Effector memory CD4-positive, alpha-beta T cell (primary cell): Measurements from ENCODE around the gene KIRREL3.

ENCODE experiments used
- DNase-seq, 3 donors: peaks; one replicate each; pipeline ENCODE4 v3.0.0-alpha.2; 2020
- H3K27ac ChIP-seq: 2 replicates; pipeline ENCODE4 v1.7.0; 2013; ENCODE audit warnings: mild to moderate bottlenecking, low read length, moderate library complexity; ENCODE audit not compliant: insufficient read depth, poor library complexity, severe bottlenecking
- H3K27me3 ChIP-seq: replicated peaks from 2 replicates; pipeline ENCODE4 v1.7.0; 2013; ENCODE audit warnings: mild to moderate bottlenecking, low read length; ENCODE audit not compliant: insufficient read depth, control insufficient read depth, poor library complexity, severe bottlenecking
- H3K36me3 ChIP-seq: 2 replicates; pipeline ENCODE4 v1.7.0; 2013; ENCODE audit warnings: mild to moderate bottlenecking, low read length, moderate library complexity; ENCODE audit not compliant: control insufficient read depth, insufficient read depth
- H3K4me1 ChIP-seq: 2 replicates; pipeline ENCODE4 v1.7.0; 2013; ENCODE audit warnings: low read length, mild to moderate bottlenecking; ENCODE audit not compliant: control insufficient read depth, insufficient read depth, poor library complexity, severe bottlenecking
- H3K4me3 ChIP-seq: 2 replicates; pipeline ENCODE4 v1.7.0; 2013; ENCODE audit warnings: low read length, low read depth, mild to moderate bottlenecking; ENCODE audit not compliant: insufficient read depth, poor library complexity, severe bottlenecking
- H3K9me3 ChIP-seq: 2 replicates; pipeline ENCODE4 v1.7.0; 2013; ENCODE audit warnings: mild to moderate bottlenecking, low read length, moderate library complexity; ENCODE audit not compliant: control insufficient read depth

Gene KIRREL3

DNA sequence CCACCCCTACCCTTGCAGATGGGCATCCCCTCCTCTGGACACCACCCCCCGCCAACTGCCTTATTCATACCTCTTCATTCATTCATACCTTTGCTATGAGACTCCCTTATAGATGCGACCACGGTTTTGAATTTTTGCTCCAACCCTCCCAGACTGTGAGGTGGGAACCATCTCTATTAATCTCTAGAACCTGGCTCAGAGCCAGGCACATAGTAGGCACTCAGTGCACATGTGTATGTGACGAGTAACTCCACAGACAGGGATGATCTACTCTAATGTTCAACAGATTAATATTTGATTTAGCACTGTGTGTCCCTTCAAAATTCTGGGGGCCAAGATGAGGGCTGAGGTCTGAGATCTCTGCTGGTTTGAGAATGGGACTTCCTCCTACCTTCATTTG lies 424.7 kb downstream of the KIRREL3 start:
- Histone ChIP-seq H3K4me1 (no peaks in the 10 kb centered on the region), H3K4me3 (no peak overlapping the region), H3K36me3 (no peaks in the 10 kb centered on the region), H3K27ac (no peak overlapping the region), H3K9me3 (no peaks in the 10 kb centered on the region), H3K27me3 (no peaks in the 10 kb centered on the region)
- DNase-seq: no peak

- Histone ChIP-seq H3K4me1 (no peaks in the 10 kb centered on the region), H3K4me3 (no peak overlapping the region), H3K27ac (no peak overlapping the region), H3K9me3 (no peaks in the 10 kb centered on the region), H3K36me3 (no peaks in the 10 kb centered on the region), H3K27me3 (no peaks in the 10 kb centered on the region)
- no peak for DNase-seq
Observed at GRCh38 chr11:126573325-126573978, 427.1 kb downstream of the KIRREL3 start.

DNA sequence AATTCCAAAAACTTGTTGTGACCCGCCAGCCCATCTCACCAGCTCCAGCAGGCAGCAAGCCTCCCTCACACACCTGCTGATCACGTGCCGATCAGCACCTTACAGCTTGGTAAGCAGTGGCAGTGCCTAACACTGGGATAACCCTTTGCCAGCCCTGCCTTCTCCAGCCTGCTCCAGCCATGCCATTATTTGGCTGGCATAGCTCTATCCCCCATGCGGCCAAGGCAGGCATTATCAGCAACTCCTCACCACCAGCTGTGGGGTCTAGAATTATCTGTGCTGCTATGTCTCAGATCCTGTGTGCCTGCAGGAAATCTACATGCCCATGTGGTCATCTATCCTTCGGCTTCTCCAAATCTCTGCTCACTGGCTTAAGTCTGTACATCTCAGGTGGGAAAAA lies 430.1 kb downstream of the KIRREL3 start:
- Histone ChIP-seq H3K4me1 (no peaks in the 10 kb centered on the region), H3K27me3 (no peaks in the 10 kb centered on the region), H3K27ac (no peak overlapping the region), H3K9me3 (no peaks in the 10 kb centered on the region), H3K36me3 (no peaks in the 10 kb centered on the region), H3K4me3 (no peak overlapping the region)
- no peak for DNase-seq

DNA sequence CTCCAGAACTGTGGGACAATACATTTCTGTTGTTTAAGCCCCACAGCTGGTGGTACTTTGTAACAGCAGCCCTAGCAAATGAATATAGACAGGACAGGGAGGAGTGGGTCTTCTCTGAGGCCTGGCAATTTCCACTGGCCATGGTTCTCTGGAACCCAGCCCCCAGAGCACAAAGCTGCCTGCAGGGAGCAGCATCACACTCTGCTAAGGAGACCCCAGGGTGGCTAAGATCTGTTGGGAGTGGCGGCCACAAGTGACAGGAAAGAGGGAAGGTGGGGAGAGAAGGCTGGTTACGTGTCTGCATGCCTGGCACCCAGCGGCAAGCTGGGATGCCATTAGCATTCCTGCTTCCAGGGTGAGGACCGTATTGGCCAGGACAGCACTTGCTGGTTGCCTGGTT lies 433.2 kb downstream of the KIRREL3 start:
- H3K27ac ChIP-seq: no peak overlapping the region
- H3K4me1 ChIP-seq: no peaks in the 10 kb centered on the region
- H3K9me3 ChIP-seq: no peaks in the 10 kb centered on the region
- H3K4me3 ChIP-seq: no peak overlapping the region
- no peaks in the 10 kb centered on the region for H3K27me3 ChIP-seq
- no peaks in the 10 kb centered on the region for H3K36me3 ChIP-seq
- DNase-seq: no peak

DNA sequence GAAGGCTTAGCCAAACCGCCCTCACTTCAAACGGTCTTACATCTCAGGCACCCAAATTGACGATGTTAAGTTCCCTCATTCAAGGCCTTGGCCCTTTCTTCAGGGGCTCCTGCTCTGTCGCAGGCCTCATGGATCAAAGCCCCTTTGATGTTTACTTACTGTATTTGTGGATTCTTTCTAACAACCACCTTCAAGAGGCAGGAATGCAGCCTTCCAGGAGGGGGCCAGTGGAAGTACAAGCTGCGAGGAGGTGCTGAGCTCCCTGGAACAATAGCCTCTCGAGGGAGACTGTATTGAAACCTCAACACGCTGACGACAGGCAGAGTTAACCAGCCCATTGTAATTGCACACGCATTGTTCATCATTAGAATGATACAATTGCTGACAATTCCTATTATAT lies 436.0 kb downstream of the KIRREL3 start:
- Histone ChIP-seq H3K4me1 (no peaks in the 10 kb centered on the region), H3K27me3 (no peaks in the 10 kb centered on the region), H3K9me3 (no peaks in the 10 kb centered on the region), H3K36me3 (no peaks in the 10 kb centered on the region), H3K27ac (no peak overlapping the region), H3K4me3 (no peak overlapping the region)
- DNase-seq: no peak

- Histone ChIP-seq H3K4me1 (no peaks in the 10 kb centered on the region), H3K27ac (no peak overlapping the region), H3K27me3 (no peaks in the 10 kb centered on the region), H3K36me3 (no peaks in the 10 kb centered on the region), H3K4me3 (no peak overlapping the region), H3K9me3 (no peaks in the 10 kb centered on the region)
- no peak for DNase-seq
Observed at GRCh38 chr11:126561327-126561893, 439.2 kb downstream of the KIRREL3 start.

GRCh38 chr11:126560221-126560620 lies 440.3 kb downstream of the KIRREL3 start:
- H3K9me3 ChIP-seq: no peaks in the 10 kb centered on the region
- H3K4me3 ChIP-seq: no peak overlapping the region
- no peaks in the 10 kb centered on the region for H3K4me1 ChIP-seq
- no peak overlapping the region for H3K27ac ChIP-seq
- H3K36me3 ChIP-seq: no peaks in the 10 kb centered on the region
- no peak for DNase-seq
- no peaks in the 10 kb centered on the region for H3K27me3 ChIP-seq

DNA sequence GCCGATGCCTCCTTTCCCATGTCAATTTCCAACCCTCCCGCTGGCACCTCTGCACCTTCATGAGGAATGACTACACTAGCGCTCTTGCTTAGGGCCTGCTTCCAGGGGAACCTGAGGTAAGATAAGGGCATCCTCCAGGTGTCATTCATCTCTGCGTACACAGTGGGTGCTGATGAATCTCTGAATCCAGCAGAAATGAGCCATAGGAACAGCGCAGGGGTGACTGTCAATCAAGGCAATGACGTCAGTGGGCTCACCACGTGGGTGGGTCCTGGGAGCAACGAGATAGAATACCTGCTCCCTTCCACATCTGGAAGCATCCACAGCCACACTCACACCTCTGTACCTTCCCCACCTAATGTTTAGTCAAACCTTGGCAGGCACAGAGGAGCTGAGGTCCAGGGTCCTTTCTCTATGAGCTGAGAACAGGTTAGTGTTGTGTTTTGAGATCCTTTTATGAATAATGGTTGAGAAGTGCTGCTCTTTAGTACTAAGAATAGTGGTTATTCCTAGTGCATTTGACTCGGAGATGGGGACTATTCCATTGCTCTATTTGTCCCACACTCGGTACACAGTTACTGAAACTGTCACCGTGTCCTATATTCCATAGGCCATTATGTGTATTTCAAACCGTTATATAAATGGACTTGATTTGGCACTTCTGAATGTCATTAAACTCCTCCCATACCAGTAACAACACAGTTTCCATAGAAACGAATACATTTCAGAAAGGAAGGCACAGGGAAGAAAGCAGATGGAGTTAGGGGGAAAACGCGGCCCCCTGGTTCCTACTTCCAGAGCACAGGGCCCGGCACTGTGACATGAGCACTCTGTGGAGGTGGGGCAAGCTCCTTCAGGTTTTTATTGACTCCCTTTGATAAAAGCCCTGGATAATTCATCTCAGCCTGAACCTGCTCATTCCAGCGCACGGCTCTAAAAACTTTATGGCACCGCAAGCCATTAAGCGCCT lies 451.7 kb downstream of the KIRREL3 start:
- Histone ChIP-seq H3K4me1 (no peaks in the 10 kb centered on the region), H3K27ac (no peak overlapping the region), H3K9me3 (no peaks in the 10 kb centered on the region), H3K4me3 (no peak overlapping the region), H3K36me3 (no peaks in the 10 kb centered on the region), H3K27me3 (no peaks in the 10 kb centered on the region)
- DNase-seq: no peak

DNA sequence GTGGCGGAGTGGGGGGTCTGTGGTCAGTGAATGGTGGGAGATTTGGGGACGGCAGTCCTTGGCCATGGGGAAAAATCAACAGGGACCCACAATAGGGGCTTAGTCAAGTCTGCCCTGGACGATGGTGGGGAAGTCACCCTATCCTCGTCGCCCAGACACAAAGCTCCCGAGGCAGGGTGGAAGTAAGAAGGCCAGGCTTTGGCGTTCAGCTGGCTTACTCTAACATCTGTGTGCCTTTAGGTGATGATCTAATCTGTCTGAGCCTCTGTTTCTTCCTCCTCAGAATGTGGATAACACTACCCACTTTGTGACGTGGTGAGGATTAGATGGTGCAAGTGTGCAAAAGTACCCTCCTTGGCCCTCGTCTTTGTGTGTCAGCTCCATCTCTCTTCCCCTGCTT lies 452.9 kb downstream of the KIRREL3 start:
- no peak overlapping the region for H3K4me3 ChIP-seq

DNA sequence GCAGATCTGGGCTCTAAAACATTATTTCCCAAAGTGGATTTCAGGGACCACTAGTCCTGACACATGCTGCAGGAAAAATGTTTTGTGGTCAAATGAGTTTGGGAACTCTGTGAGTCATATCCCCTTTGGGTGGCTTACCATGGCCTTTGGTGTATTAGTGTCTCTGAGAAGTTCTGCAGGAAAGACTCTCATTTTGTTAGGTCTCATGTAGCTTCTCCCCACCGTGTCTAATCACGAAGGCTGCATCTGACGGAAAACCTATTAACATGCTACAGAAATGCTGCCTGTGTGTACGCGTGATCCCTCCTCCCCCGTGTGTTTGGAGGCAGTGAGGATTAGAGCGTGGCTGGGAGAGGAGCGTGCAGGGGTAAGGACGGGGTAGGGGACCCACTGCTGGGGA lies 453.4 kb downstream of the KIRREL3 start:
- H3K27ac ChIP-seq: no peak overlapping the region
- H3K36me3 ChIP-seq: no peaks in the 10 kb centered on the region
- no peak overlapping the region for H3K4me3 ChIP-seq
- no peaks in the 10 kb centered on the region for H3K4me1 ChIP-seq
- no peak for DNase-seq
- H3K27me3 ChIP-seq: no peaks in the 10 kb centered on the region
- H3K9me3 ChIP-seq: no peaks in the 10 kb centered on the region

More for the DNA sequence above, 452.9 kb downstream of the KIRREL3 start:
- H3K27ac ChIP-seq: no peak overlapping the region
- H3K9me3 ChIP-seq: no peaks in the 10 kb centered on the region
- H3K36me3 ChIP-seq: no peaks in the 10 kb centered on the region
- no peaks in the 10 kb centered on the region for H3K4me1 ChIP-seq
- no peak for DNase-seq
- no peaks in the 10 kb centered on the region for H3K27me3 ChIP-seq
